Cardiac fibroblast (primary cell): ENCODE data around the gene NUDCD3.

Experiments
- DNase-seq, 2 donors: peaks; one replicate each; pipeline versions ENCODE4 v3.0.0 to v3.0.0-alpha.2; 2010; ENCODE audit warnings: low read depth in 2 of 2
- H3K4me3 ChIP-seq, 2 donors: replicated peaks in 1 of 2; 1 replicate in 1 of 2; 2 replicates in 1 of 2; pipeline ENCODE4 v1.5.1; 2011; ENCODE audit warnings: low read depth in 2 of 2, low read length in 2 of 2, mild to moderate bottlenecking in 2 of 2, moderate library complexity in 1 of 2
- CTCF ChIP-seq: IDR thresholded peaks from one replicate; pipeline ENCODE4 v1.5.1; 2011; ENCODE audit warnings: low read depth, mild to moderate bottlenecking, low read length, inconsistent platforms

Gene NUDCD3

DNA sequence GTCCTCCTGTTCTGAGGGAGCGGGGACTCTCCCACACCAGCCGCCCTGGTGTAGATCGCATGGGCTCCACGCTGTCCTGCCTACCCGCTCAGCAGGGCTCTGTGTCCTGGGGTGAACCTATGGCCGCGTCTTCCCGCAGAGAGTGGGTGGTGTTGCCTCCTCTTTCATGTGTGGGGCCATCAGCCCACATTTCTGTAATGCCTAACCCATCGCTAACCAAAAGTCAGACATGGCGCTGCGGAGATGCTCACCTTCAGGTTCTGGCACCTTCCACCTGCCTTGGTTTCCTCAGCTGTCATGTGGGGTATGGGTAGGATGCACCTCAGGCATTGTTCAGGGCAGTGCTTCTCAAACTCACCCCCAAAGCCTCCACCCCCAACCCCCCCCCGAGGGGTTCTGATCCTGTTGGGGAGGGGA, 114.5 kb downstream of the NUDCD3 start:
- no peak for DNase-seq

GRCh38 chr7:44375236-44375699, 115.2 kb downstream of the NUDCD3 start:
- peak; percentile 16 for TF ChIP-seq CTCF
- H3K4me3 ChIP-seq, result no peak overlapping the region

More for the DNA sequence above, 114.5 kb downstream of the NUDCD3 start:
- TF ChIP-seq CTCF, result no peak
- H3K4me3 ChIP-seq, result no peak overlapping the region

DNA sequence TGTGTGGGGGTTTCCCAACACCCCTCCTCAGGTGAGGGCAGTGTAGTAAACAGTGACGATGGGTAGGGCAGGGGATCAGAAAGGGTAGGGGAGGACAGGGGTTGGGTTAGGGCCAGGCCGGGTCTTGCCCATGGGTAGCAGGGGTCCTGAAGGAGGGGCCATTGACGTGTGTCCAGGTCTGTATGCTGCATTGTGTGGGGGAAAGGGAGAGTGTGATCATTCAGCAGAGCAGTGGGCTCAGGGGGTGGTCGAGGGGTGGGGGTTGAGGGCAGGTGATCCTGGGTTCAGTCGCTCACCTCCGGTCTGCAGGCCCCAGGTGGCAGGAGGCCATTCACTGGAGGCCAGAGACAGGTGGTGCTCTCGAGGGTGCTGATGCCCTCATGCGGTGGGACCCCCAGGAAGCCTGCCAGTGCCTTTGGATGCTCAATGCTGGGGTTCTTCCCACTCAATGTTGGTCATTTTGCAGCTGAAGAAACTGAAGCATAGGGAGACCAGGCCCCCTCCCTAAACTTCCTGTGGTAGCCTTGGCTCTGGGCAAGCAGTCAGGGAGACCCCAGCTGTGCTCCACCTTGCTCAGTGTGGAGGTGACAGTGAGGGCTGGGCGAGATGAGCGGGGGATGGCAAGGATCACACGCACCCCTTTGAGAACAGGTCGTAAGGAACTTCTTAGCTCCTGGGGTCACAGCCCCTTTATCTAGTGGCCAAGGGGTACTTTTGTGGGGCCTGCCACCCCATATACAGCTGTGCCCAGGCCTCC, 116.3 kb downstream of the NUDCD3 start:
- no peak for DNase-seq
- no peak for TF ChIP-seq CTCF

More at GRCh38 chr7:44375236-44375699, 115.2 kb downstream of the NUDCD3 start:
- DNase-seq, result no peak

DNA sequence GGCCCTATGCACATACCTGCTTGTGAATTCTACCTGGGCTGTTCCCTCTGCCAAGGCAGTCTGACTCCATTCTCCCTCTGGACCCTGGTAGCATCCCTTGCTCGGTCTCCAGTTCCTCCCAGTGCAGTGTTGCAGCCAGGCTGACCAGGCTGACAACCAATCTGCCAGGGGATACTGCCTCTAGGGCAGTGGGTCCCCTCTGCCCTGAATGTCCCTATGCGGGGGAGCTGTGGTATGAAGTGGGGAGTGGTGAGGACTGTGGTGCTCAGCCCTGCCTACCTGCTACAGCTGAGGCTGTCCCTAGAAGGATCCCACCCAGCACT, 117.1 kb downstream of the NUDCD3 start:
- no peak for TF ChIP-seq CTCF
- DNase-seq, result no peak
- no peak overlapping the region for H3K4me3 ChIP-seq

More for the DNA sequence above, 116.3 kb downstream of the NUDCD3 start:
- H3K4me3 ChIP-seq, result no peak overlapping the region

GRCh38 chr7:44372560-44373417, 117.7 kb downstream of the NUDCD3 start:
- TF ChIP-seq CTCF, result no peak
- H3K4me3 ChIP-seq, result no peak overlapping the region
- DNase-seq, result peak in 1 of 2 donors; percentile 68

DNA sequence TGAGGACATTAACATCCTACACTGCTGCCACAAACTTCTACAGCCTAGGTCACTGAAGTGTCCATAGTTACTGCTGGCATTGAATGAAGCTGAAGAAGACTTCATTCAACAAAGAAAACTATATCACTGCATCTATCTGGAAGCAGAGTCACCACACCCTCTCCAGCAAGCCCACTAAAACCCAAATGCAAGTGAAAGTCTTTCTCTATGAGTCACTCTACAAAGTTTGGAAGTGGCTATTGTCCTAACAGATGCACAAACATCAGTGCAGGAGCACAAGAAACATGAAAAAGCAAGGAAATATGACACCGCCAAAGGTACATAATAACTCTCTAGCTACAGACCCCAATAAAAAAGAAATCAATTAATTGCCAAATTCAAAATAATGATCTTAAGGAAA, 121.6 kb downstream of the NUDCD3 start:
- no peak overlapping the region for H3K4me3 ChIP-seq
- no peak for TF ChIP-seq CTCF
- DNase-seq, result peak in 1 of 2 donors; percentile 60
